ENCODE measurements around the gene ERC1.

Gene ERC1

GRCh38 chr12:1063852-1064251 lies 72.8 kb downstream of the ERC1 start:
- no peak overlapping the region for H3K4me3 ChIP-seq (replicated peaks in 1 of 2; ENCODE audit: low read depth in 2 of 2, low read length in 2 of 2)
- no peak for TF ChIP-seq CTCF (IDR thresholded peaks at IDR 0.05; ENCODE audit: low read depth, low read length)
- DNase-seq (ENCODE audit: low read depth in 2 of 2): no peak

GRCh38 chr12:1064317-1064716 lies 73.3 kb downstream of the ERC1 start:
- no peak overlapping the region for H3K4me3 ChIP-seq (replicated peaks in 1 of 2; ENCODE audit: low read depth in 2 of 2, low read length in 2 of 2)
- no peak for TF ChIP-seq CTCF (IDR thresholded peaks at IDR 0.05; ENCODE audit: low read depth, low read length)
- DNase-seq (ENCODE audit: low read depth in 2 of 2): no peak

- no peak for TF ChIP-seq CTCF (IDR thresholded peaks at IDR 0.05; ENCODE audit: low read depth, low read length)
- no peak for DNase-seq (ENCODE audit: low read depth in 2 of 2)
- H3K4me3 ChIP-seq (replicated peaks in 1 of 2; ENCODE audit: low read depth in 2 of 2, low read length in 2 of 2): no peak overlapping the region
Measured at GRCh38 chr12:1065629-1066028, 74.6 kb downstream of the ERC1 start.

- no peak for TF ChIP-seq CTCF (IDR thresholded peaks at IDR 0.05; ENCODE audit: low read depth, low read length)
- no peak for DNase-seq (ENCODE audit: low read depth in 2 of 2)
- H3K4me3 ChIP-seq (replicated peaks in 1 of 2; ENCODE audit: low read depth in 2 of 2, low read length in 2 of 2): no peak overlapping the region
Measured at GRCh38 chr12:1069846-1070245, 78.8 kb downstream of the ERC1 start.

GRCh38 chr12:1071182-1071581 lies 80.2 kb downstream of the ERC1 start:
- no peak for TF ChIP-seq CTCF (IDR thresholded peaks at IDR 0.05; ENCODE audit: low read depth, low read length)
- DNase-seq (ENCODE audit: low read depth in 2 of 2): no peak
- H3K4me3 ChIP-seq (replicated peaks in 1 of 2; ENCODE audit: low read depth in 2 of 2, low read length in 2 of 2): no peak overlapping the region

- H3K4me3 ChIP-seq (replicated peaks in 1 of 2; ENCODE audit: low read depth in 2 of 2, low read length in 2 of 2): no peak overlapping the region
- DNase-seq (ENCODE audit: low read depth in 2 of 2): no peak
- TF ChIP-seq CTCF (IDR thresholded peaks at IDR 0.05; ENCODE audit: low read depth, low read length): no peak
Measured at GRCh38 chr12:1073652-1074051, 82.6 kb downstream of the ERC1 start.

- DNase-seq (ENCODE audit: low read depth in 2 of 2): no peak
- no peak for TF ChIP-seq CTCF (IDR thresholded peaks at IDR 0.05; ENCODE audit: low read depth, low read length)
- H3K4me3 ChIP-seq (replicated peaks in 1 of 2; ENCODE audit: low read depth in 2 of 2, low read length in 2 of 2): no peak overlapping the region
Measured at GRCh38 chr12:1077036-1077803, 86.2 kb downstream of the ERC1 start.

All from cardiac fibroblast (primary cell).